CD4-positive, CD25-positive, alpha-beta regulatory T cell (primary cell): ENCODE measurements around the gene RIN2. TPM values are rescaled to one million over a fixed set of nuclear protein-coding genes. Genes with fewer than 3 reads are reported as not detected.

Experiments used
- ATAC-seq, 2 donors: fragments of 150-1000 bp; cut with Tn5 transposase; one replicate each; pipeline ENCODE4 v1.10.0; 2021; ENCODE audit warnings: low read depth in 2 of 2, moderate number of reproducible peaks in 2 of 2, moderate library complexity in 1 of 2
- DNase-seq, 3 donors: peaks; one replicate each; pipeline versions ENCODE4 v3.0.0 to v3.0.0-alpha.2; 2012 to 2022; ENCODE audit warnings: mixed read lengths in 1 of 3
- H3K27ac ChIP-seq: one replicate; pipeline ENCODE4 v1.7.0; 2013; ENCODE audit warnings: mild to moderate bottlenecking, low read length; ENCODE audit not compliant: insufficient read depth, poor library complexity, severe bottlenecking
- H3K27me3 ChIP-seq: one replicate; pipeline ENCODE4 v1.7.0; 2013; ENCODE audit warnings: low read length; ENCODE audit not compliant: control insufficient read depth, insufficient read depth
- H3K36me3 ChIP-seq: one replicate; pipeline ENCODE4 v1.7.0; 2013; ENCODE audit warnings: mild to moderate bottlenecking, low read length, moderate library complexity; ENCODE audit not compliant: control insufficient read depth, insufficient read depth
- H3K4me1 ChIP-seq: 2 replicates; pipeline ENCODE4 v1.7.0; 2013; ENCODE audit warnings: mild to moderate bottlenecking, low read length; ENCODE audit not compliant: insufficient read depth, control insufficient read depth, poor library complexity, severe bottlenecking
- H3K4me3 ChIP-seq: one replicate; pipeline ENCODE4 v1.7.0; 2013; ENCODE audit warnings: low read depth, mild to moderate bottlenecking, low read length, moderate library complexity
- H3K9me3 ChIP-seq, 2 experiments: 1 replicate in 1 of 2; 2 replicates in 1 of 2; pipeline ENCODE4 v1.7.0; 2013; ENCODE audit warnings: low read length in 2 of 2, mild to moderate bottlenecking in 1 of 2, moderate library complexity in 1 of 2; ENCODE audit not compliant: control insufficient read depth in 2 of 2
- H3K27ac Mint-ChIP-seq, 3 donors: one replicate each; pipeline ENCODE4 v1.8.0; 2020 to 2022; ENCODE audit warnings: mild to moderate bottlenecking in 3 of 3, mixed read lengths in 3 of 3, moderate library complexity in 2 of 3
- H3K27me3 Mint-ChIP-seq: one replicate; pipeline ENCODE4 v1.8.0; 2022; ENCODE audit warnings: mild to moderate bottlenecking, mixed read lengths
- H3K36me3 Mint-ChIP-seq: one replicate; pipeline ENCODE4 v1.8.0; 2020; ENCODE audit warnings: mixed read lengths
- H3K4me1 Mint-ChIP-seq, 4 donors: one replicate each; pipeline ENCODE4 v1.8.0; 2020 to 2022; ENCODE audit warnings: mixed read lengths in 4 of 4, mild to moderate bottlenecking in 1 of 4
- H3K4me3 Mint-ChIP-seq, 4 donors: one replicate each; pipeline ENCODE4 v1.8.0; 2020 to 2022; ENCODE audit warnings: mild to moderate bottlenecking in 4 of 4, mixed read lengths in 4 of 4, moderate library complexity in 3 of 4
- H3K9me3 Mint-ChIP-seq, 7 donors: one replicate each; pipeline ENCODE4 v1.8.0; 2020 to 2022; ENCODE audit warnings: mixed read lengths in 7 of 7, mild to moderate bottlenecking in 3 of 7, moderate library complexity in 2 of 7
- polyA plus RNA-seq, 4 donors: library from polyadenylated mRNA; unstranded; fragments of 300-500 nt; fragmentation: Illumina TruSeq; gene quantifications; one replicate each; pipeline ENCODE4 v1.2.3, GENCODE V29; 2021
- total RNA-seq: library from RNA; stranded (reverse); gene quantifications from one replicate; pipeline ENCODE4 v1.2.3, GENCODE V29; 2022

RIN2 gene
- total and polyA plus RNA-seq, 5 donors from 2014 or later = 0.57 TPM; not detected in 4

GRCh38 chr20:19785173-19785982 lies 27.3 kb downstream of the RIN2 start:
- no peak overlapping the region for H3K4me3 Mint-ChIP-seq
- no peak for ATAC-seq
- H3K9me3 Mint-ChIP-seq = peaks cover 0 to 7% (median 0%) of the 10 kb centered on the region in 7 donors
- no peak for DNase-seq
- no peaks in the 10 kb centered on the region for H3K36me3 ChIP-seq
- H3K9me3 ChIP-seq = no peaks in the 10 kb centered on the region
- H3K4me1 Mint-ChIP-seq = peaks cover 0 to 1% (median 0%) of the 10 kb centered on the region in 4 donors
- peaks cover 3% of the 10 kb centered on the region for H3K27me3 ChIP-seq
- no peak overlapping the region for H3K4me3 ChIP-seq
- H3K27me3 Mint-ChIP-seq = no peaks in the 10 kb centered on the region
- no peaks in the 10 kb centered on the region for H3K36me3 Mint-ChIP-seq
- H3K4me1 ChIP-seq = no peaks in the 10 kb centered on the region
- H3K27ac Mint-ChIP-seq = no peak overlapping the region
- no peak overlapping the region for H3K27ac ChIP-seq

GRCh38 chr20:19785983-19786285 lies 27.9 kb downstream of the RIN2 start:
- Mint-ChIP-seq H3K4me3 (no peak overlapping the region), H3K4me1 (peaks cover 0 to 1% (median 0%) of the 10 kb centered on the region in 4 donors), H3K9me3 (peaks cover 0 to 7% (median 0%) of the 10 kb centered on the region in 7 donors), H3K27ac (no peak overlapping the region), H3K27me3 (no peaks in the 10 kb centered on the region), H3K36me3 (no peaks in the 10 kb centered on the region)
- Histone ChIP-seq H3K36me3 (no peaks in the 10 kb centered on the region), H3K27me3 (peaks cover 3% of the 10 kb centered on the region), H3K27ac (no peak overlapping the region), H3K4me3 (no peak overlapping the region), H3K9me3 (no peaks in the 10 kb centered on the region), H3K4me1 (no peaks in the 10 kb centered on the region)
- DNase-seq (no peak), ATAC-seq (no peak)

DNA sequence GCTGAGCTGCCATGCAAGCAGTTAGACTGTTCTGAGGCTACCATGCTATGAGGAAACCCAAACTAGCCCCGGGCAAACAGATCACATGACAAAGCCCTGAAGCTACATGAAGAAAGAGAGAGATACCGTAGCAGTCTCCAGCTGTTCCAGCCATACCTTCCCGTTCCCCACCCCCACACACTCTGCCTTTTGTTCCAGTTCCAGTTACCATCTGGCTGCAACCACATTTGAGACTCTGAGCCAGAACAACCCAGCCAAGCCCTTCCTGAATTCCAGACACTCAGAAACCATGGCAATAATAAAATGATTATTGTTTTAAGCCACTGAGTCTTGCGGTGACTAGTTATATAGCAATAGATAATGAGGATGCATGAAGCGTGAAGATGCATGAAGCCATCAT lies 28.3 kb downstream of the RIN2 start:
- H3K27ac ChIP-seq = no peak overlapping the region
- Mint-ChIP-seq H3K27me3 (no peaks in the 10 kb centered on the region), H3K4me1 (peaks cover 0 to 1% (median 0%) of the 10 kb centered on the region in 4 donors), H3K4me3 (no peak overlapping the region), H3K9me3 (peaks cover 0 to 7% (median 0%) of the 10 kb centered on the region in 7 donors), H3K36me3 (no peaks in the 10 kb centered on the region), H3K27ac (no peak overlapping the region)
- no peaks in the 10 kb centered on the region for H3K9me3 ChIP-seq
- ATAC-seq (no peak), DNase-seq (no peak)
- H3K4me3 ChIP-seq = no peak overlapping the region
- H3K36me3 ChIP-seq = no peaks in the 10 kb centered on the region
- no peaks in the 10 kb centered on the region for H3K4me1 ChIP-seq
- no peaks in the 10 kb centered on the region for H3K27me3 ChIP-seq

- Mint-ChIP-seq H3K27me3 (no peaks in the 10 kb centered on the region), H3K4me3 (no peak overlapping the region), H3K36me3 (no peaks in the 10 kb centered on the region), H3K4me1 (peaks cover 0 to 1% (median 0%) of the 10 kb centered on the region in 4 donors), H3K9me3 (peaks cover 0 to 7% (median 0%) of the 10 kb centered on the region in 7 donors), H3K27ac (no peak overlapping the region)
- Histone ChIP-seq H3K9me3 (no peaks in the 10 kb centered on the region), H3K36me3 (no peaks in the 10 kb centered on the region), H3K4me3 (no peak overlapping the region), H3K4me1 (no peaks in the 10 kb centered on the region), H3K27ac (no peak overlapping the region), H3K27me3 (no peaks in the 10 kb centered on the region)
- ATAC-seq = no peak
- no peak for DNase-seq
These were observed 29.3 kb downstream of the RIN2 start for GRCh38 chr20:19787366-19787765.

DNA sequence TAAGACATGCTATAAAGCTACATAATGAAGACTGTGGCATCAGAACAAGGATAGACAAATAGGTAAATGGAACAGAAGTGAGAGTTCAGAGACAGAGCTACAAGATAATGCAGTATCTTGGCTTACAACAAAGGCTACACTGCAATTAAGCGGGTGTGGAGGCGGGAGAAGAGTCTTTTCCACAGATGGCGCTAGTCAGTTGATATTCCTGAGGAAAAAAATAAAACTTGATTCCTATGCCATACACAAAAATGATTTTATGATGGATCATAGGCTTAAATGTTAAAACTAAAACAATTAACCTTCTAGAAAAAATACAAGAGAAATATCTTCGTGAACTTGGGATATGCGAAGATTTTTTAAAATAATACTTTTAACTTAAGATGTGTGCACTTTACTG lies 31.0 kb downstream of the RIN2 start:
- Mint-ChIP-seq H3K27me3 (no peaks in the 10 kb centered on the region), H3K4me1 (peaks cover 0 to 1% (median 0%) of the 10 kb centered on the region in 4 donors), H3K4me3 (no peak overlapping the region), H3K36me3 (no peaks in the 10 kb centered on the region), H3K9me3 (peaks cover 0 to 7% (median 0%) of the 10 kb centered on the region in 7 donors), H3K27ac (no peak overlapping the region)
- H3K27ac ChIP-seq = no peak overlapping the region
- DNase-seq (no peak), ATAC-seq (no peak)
- no peaks in the 10 kb centered on the region for H3K4me1 ChIP-seq
- H3K36me3 ChIP-seq = no peaks in the 10 kb centered on the region
- H3K9me3 ChIP-seq = no peaks in the 10 kb centered on the region
- no peaks in the 10 kb centered on the region for H3K27me3 ChIP-seq
- H3K4me3 ChIP-seq = no peak overlapping the region

- Histone ChIP-seq H3K9me3 (no peaks in the 10 kb centered on the region), H3K27ac (no peak overlapping the region), H3K27me3 (no peaks in the 10 kb centered on the region), H3K4me1 (no peaks in the 10 kb centered on the region), H3K36me3 (no peaks in the 10 kb centered on the region), H3K4me3 (no peak overlapping the region)
- H3K36me3 Mint-ChIP-seq = no peaks in the 10 kb centered on the region
- ATAC-seq (no peak), DNase-seq (no peak)
- H3K27ac Mint-ChIP-seq = no peak overlapping the region
- peaks cover 0 to 7% (median 0%) of the 10 kb centered on the region in 7 donors for H3K9me3 Mint-ChIP-seq
- no peak overlapping the region for H3K4me3 Mint-ChIP-seq
- no peaks in the 10 kb centered on the region for H3K27me3 Mint-ChIP-seq
- H3K4me1 Mint-ChIP-seq = peaks cover 0 to 1% (median 0%) of the 10 kb centered on the region in 4 donors
These were observed 31.4 kb downstream of the RIN2 start for GRCh38 chr20:19789446-19789845.

GRCh38 chr20:19791887-19792286 lies 33.8 kb downstream of the RIN2 start:
- H3K36me3 Mint-ChIP-seq = no peaks in the 10 kb centered on the region
- DNase-seq = no peak

GRCh38 chr20:19793716-19794115 lies 35.7 kb downstream of the RIN2 start:
- Histone ChIP-seq H3K4me3 (no peak overlapping the region), H3K4me1 (no peaks in the 10 kb centered on the region), H3K36me3 (no peaks in the 10 kb centered on the region), H3K9me3 (no peaks in the 10 kb centered on the region), H3K27ac (no peak overlapping the region), H3K27me3 (no peaks in the 10 kb centered on the region)
- no peaks in the 10 kb centered on the region for H3K36me3 Mint-ChIP-seq
- H3K4me3 Mint-ChIP-seq = no peak overlapping the region
- H3K27me3 Mint-ChIP-seq = peaks cover 5% of the 10 kb centered on the region
- H3K9me3 Mint-ChIP-seq = peaks cover 0 to 4% (median 0%) of the 10 kb centered on the region in 7 donors
- no peak overlapping the region for H3K27ac Mint-ChIP-seq
- H3K4me1 Mint-ChIP-seq = no peaks in the 10 kb centered on the region
- DNase-seq (no peak), ATAC-seq (no peak)

More at GRCh38 chr20:19791887-19792286, 33.8 kb downstream of the RIN2 start:
- Mint-ChIP-seq H3K27me3 (peaks cover 5% of the 10 kb centered on the region), H3K27ac (no peak overlapping the region), H3K9me3 (peaks cover 0 to 7% (median 0%) of the 10 kb centered on the region in 7 donors), H3K4me1 (no peaks in the 10 kb centered on the region), H3K4me3 (no peak overlapping the region)
- no peak for ATAC-seq
- Histone ChIP-seq H3K27ac (no peak overlapping the region), H3K9me3 (no peaks in the 10 kb centered on the region), H3K4me3 (no peak overlapping the region), H3K4me1 (no peaks in the 10 kb centered on the region), H3K36me3 (no peaks in the 10 kb centered on the region), H3K27me3 (no peaks in the 10 kb centered on the region)
